CD4-positive, alpha-beta T cell (primary cell): Measurements from ENCODE around the gene GTF3C2. TPM values are rescaled to one million over a fixed set of nuclear protein-coding genes. Genes with fewer than 3 reads are reported as not detected.

Experiments
- ATAC-seq: fragments of 200-7000 bp; cut with Tn5 transposase; one replicate; pipeline ENCODE4 v1.10.0; 2022; ENCODE audit warnings: mild to moderate bottlenecking; ENCODE audit not compliant: poor library complexity
- CTCF ChIA-PET: fragments of 350-600 bp; sonication (Branson Sonifier 250); formaldehyde crosslinking; loops from one replicate; lab custom pipeline; 2021; ENCODE audit warnings: antibody characterized with exemption, inconsistent platforms; lab: Charles Lee
- POLR2A ChIA-PET: fragments of 350-600 bp; sonication (Branson Sonifier 250); formaldehyde crosslinking; loops from one replicate; lab custom pipeline; 2021; ENCODE audit warnings: antibody characterized with exemption, inconsistent platforms; lab: Charles Lee
- DNase-seq, 14 experiments: peaks; one replicate each; pipeline ENCODE4 v3.0.0-alpha.2; 2013 to 2020; ENCODE audit warnings: mixed read lengths in 2 of 14
- H3K27ac ChIP-seq, 2 donors: one replicate each; pipeline versions ENCODE4 v1.5.1 to v1.7.0; 2013; ENCODE audit warnings: low read length in 2 of 2, low read depth in 1 of 2, mild to moderate bottlenecking in 1 of 2
- H3K27me3 ChIP-seq, 2 experiments: 1 replicate in 1 of 2; 2 replicates in 1 of 2; pipeline versions ENCODE4 v1.6.1 to v1.7.0; 2013; ENCODE audit warnings: low read length in 2 of 2, control low read depth in 1 of 2, mild to moderate bottlenecking in 1 of 2, moderate library complexity in 1 of 2; ENCODE audit not compliant: insufficient read depth in 2 of 2, control insufficient read depth in 1 of 2
- H3K36me3 ChIP-seq: one replicate; pipeline ENCODE4 v1.6.1; 2013; ENCODE audit warnings: low read length, control low read depth; ENCODE audit not compliant: insufficient read depth
- H3K4me1 ChIP-seq: one replicate; pipeline ENCODE4 v1.6.1; 2013; ENCODE audit warnings: low read length, control low read depth; ENCODE audit not compliant: insufficient read depth
- H3K4me3 ChIP-seq: one replicate; pipeline ENCODE4 v1.5.1; 2013; ENCODE audit warnings: mild to moderate bottlenecking, low read length, moderate library complexity
- H3K9me3 ChIP-seq, 2 experiments: 1 replicate in 1 of 2; 2 replicates in 1 of 2; pipeline versions ENCODE4 v1.6.1 to v1.7.0; 2013; ENCODE audit warnings: low read length in 2 of 2, mild to moderate bottlenecking in 2 of 2, control low read depth in 1 of 2, moderate library complexity in 1 of 2; ENCODE audit not compliant: control insufficient read depth in 1 of 2, insufficient read depth in 1 of 2
- H3K27ac Mint-ChIP-seq: one replicate; pipeline ENCODE4 v1.8.0; 2020; ENCODE audit warnings: mixed read lengths
- H3K27me3 Mint-ChIP-seq: one replicate; pipeline ENCODE4 v1.8.0; 2021; ENCODE audit warnings: mixed read lengths
- H3K36me3 Mint-ChIP-seq: one replicate; pipeline ENCODE4 v1.8.0; 2021; ENCODE audit warnings: low read depth, mixed read lengths
- H3K4me1 Mint-ChIP-seq: one replicate; pipeline ENCODE4 v1.8.0; 2021; ENCODE audit warnings: low read depth, mixed read lengths
- H3K4me3 Mint-ChIP-seq: one replicate; pipeline ENCODE4 v1.8.0; 2020; ENCODE audit warnings: mild to moderate bottlenecking, mixed read lengths
- H3K9me3 Mint-ChIP-seq: one replicate; pipeline ENCODE4 v1.8.0; 2020; ENCODE audit warnings: mixed read lengths
- CTCF ChIP-seq: fragments of 200-600 bp; IDR thresholded peaks from one replicate; pipeline ENCODE4 v1.8.0; 2022; ENCODE audit warnings: antibody characterized with exemption, mild to moderate bottlenecking
- intact Hi-C, 2 experiments: fragments of 100-400 bp; cut with DNase I in 1 of 2; cut with micrococcal nuclease in 1 of 2; formaldehyde crosslinking; loops; one replicate each; pipeline versions ENCODE4 v1.15.1 to v1.9.0; 2023 to 2025; cut with DNase I, micrococcal nuclease
- total RNA-seq, 174 experiments: library from RNA in 2 of 174; stranded (reverse) in 2 of 174; gene quantifications; one replicate each; pipeline ENCODE4 v1.2.3 and lab custom pipeline; 2021 to 2026

GTF3C2 gene
- total RNA-seq, 2 experiments from 2014 or later = 54.6 to 56.8 TPM

- POLR2A ChIA-PET = no interaction called here
- H3K4me1 ChIP-seq = peaks cover 20% of the 10 kb centered on the region
- intact Hi-C loops = no loop called here
- no peak overlapping the region for H3K27ac ChIP-seq
- peak overlapping the region; percentile 45 for H3K4me3 Mint-ChIP-seq
- no peaks in the 10 kb centered on the region for H3K9me3 Mint-ChIP-seq
- H3K9me3 ChIP-seq = peaks cover 0 to 10% of the 10 kb centered on the region in 2 experiments
- peaks cover 6% of the 10 kb centered on the region for H3K36me3 ChIP-seq
- ATAC-seq = peak; percentile 51
- H3K36me3 Mint-ChIP-seq = peaks cover 13% of the 10 kb centered on the region
- peaks cover 31% of the 10 kb centered on the region for H3K27me3 Mint-ChIP-seq
- DNase-seq = peak in 7 of 14 experiments; percentile 9 to 49 (median 16)
- no peak overlapping the region for H3K27ac Mint-ChIP-seq
- H3K27me3 ChIP-seq = peaks cover 24 to 27% of the 10 kb centered on the region in 2 experiments
- H3K4me3 ChIP-seq = peak overlapping the region; percentile 36
- TF ChIP-seq CTCF = no peak
- CTCF ChIA-PET = interaction anchor here (0.5 kb wide), 1 partner anchor 39 kb away, joined by 3 read pairs; no protein-coding TSS in a partner anchor
- peaks cover 10% of the 10 kb centered on the region for H3K4me1 Mint-ChIP-seq
These were observed 49.8 kb downstream of the GTF3C2 start for GRCh38 chr2:27306573-27307286.

GRCh38 chr2:27306136-27306535 is 50.4 kb downstream of the GTF3C2 start:
- H3K4me3 Mint-ChIP-seq = peak overlapping the region; percentile 20
- intact Hi-C loops = no loop called here
- H3K27ac Mint-ChIP-seq = no peak overlapping the region

GRCh38 chr2:27305516-27305915 is 51.0 kb downstream of the GTF3C2 start:
- no peak for ATAC-seq

More at GRCh38 chr2:27306136-27306535, 50.4 kb downstream of the GTF3C2 start:
- peaks cover 10% of the 10 kb centered on the region for H3K4me1 Mint-ChIP-seq
- H3K27me3 ChIP-seq = peaks cover 24 to 27% of the 10 kb centered on the region in 2 experiments
- no peak for TF ChIP-seq CTCF
- peaks cover 8% of the 10 kb centered on the region for H3K36me3 Mint-ChIP-seq
- H3K36me3 ChIP-seq = peaks cover 6% of the 10 kb centered on the region
- H3K9me3 Mint-ChIP-seq = no peaks in the 10 kb centered on the region
- CTCF ChIA-PET = no interaction called here
- H3K27me3 Mint-ChIP-seq = peaks cover 31% of the 10 kb centered on the region
- peak overlapping the region; percentile 36 for H3K4me3 ChIP-seq
- peaks cover 20% of the 10 kb centered on the region for H3K4me1 ChIP-seq
- H3K9me3 ChIP-seq = peaks cover 0 to 10% of the 10 kb centered on the region in 2 experiments
- no peak overlapping the region for H3K27ac ChIP-seq
- ATAC-seq = no peak
- peak in 1 of 14 experiments; percentile 23 for DNase-seq
- POLR2A ChIA-PET = no interaction called here

More at GRCh38 chr2:27305516-27305915, 51.0 kb downstream of the GTF3C2 start:
- Mint-ChIP-seq H3K27ac (no peak overlapping the region), H3K4me3 (no peak overlapping the region), H3K27me3 (peaks cover 31% of the 10 kb centered on the region), H3K9me3 (no peaks in the 10 kb centered on the region), H3K36me3 (peaks cover 7% of the 10 kb centered on the region), H3K4me1 (peaks cover 10% of the 10 kb centered on the region)
- no peak overlapping the region for H3K4me3 ChIP-seq
- no peak overlapping the region for H3K27ac ChIP-seq
- DNase-seq = no peak
- H3K4me1 ChIP-seq = peaks cover 20% of the 10 kb centered on the region
- H3K36me3 ChIP-seq = peaks cover 6% of the 10 kb centered on the region
- peaks cover 0 to 10% of the 10 kb centered on the region in 2 experiments for H3K9me3 ChIP-seq
- TF ChIP-seq CTCF = no peak
- ChIA-PET CTCF (no interaction called here), POLR2A (no interaction called here)
- intact Hi-C loops = loop anchor here in 1 of 2 experiments (2.0 kb wide), 1 partner anchor 207 kb away; no protein-coding TSS in a partner anchor
- peaks cover 24 to 27% of the 10 kb centered on the region in 2 experiments for H3K27me3 ChIP-seq
